Caco-2 (cell line): ENCODE data around the gene HIVEP1. TPM values are rescaled to one million over a fixed set of nuclear protein-coding genes. Genes with fewer than 3 reads are reported as not detected.

Experiments
- Bru-seq: library from RNA; stranded (reverse); fragments of 400-500 nt; gene quantifications from one replicate; lab custom pipeline; 2021; lab: Mats Ljungman, UMichigan
- BruChase-seq, 2 experiments: library from RNA; stranded (reverse); fragments of 400-500 nt; gene quantifications; one replicate each; lab custom pipeline; 2021; lab: Mats Ljungman, UMichigan
- BruUV-seq: library from RNA; stranded (reverse); fragments of 400-500 nt; replicated peaks from 2 replicates; lab custom pipeline; 2021; lab: Mats Ljungman, UMichigan
- CTCF ChIA-PET: fragments of 300-600 bp; sonication (Branson Sonifier 250); formaldehyde crosslinking; loops from one replicate; lab custom pipeline; 2022; ENCODE audit warnings: antibody characterized with exemption; lab: Charles Lee
- POLR2A ChIA-PET: fragments of 300-600 bp; sonication (Branson Sonifier 250); formaldehyde crosslinking; loops from one replicate; lab custom pipeline; 2022; ENCODE audit warnings: antibody characterized with exemption; lab: Charles Lee
- DNase-seq, 2 experiments: peaks; one replicate each; pipeline versions ENCODE4 v3.0.0 to v3.0.0-alpha.2; 2020 to 2022
- H3K27me3 ChIP-seq: replicated peaks from 2 replicates; pipeline ENCODE4 v1.6.0; 2011; ENCODE audit warnings: low read length; ENCODE audit not compliant: control insufficient read depth, insufficient read depth
- H3K36me3 ChIP-seq: 2 replicates; pipeline ENCODE4 v1.5.1; 2011; ENCODE audit warnings: low read length; ENCODE audit not compliant: control insufficient read depth, insufficient read depth
- H3K4me1 ChIP-seq: fragments of 250-450 bp; sonication (Bioruptor Pico); 2 replicates; pipeline ENCODE4 v1.5.1; 2020; ENCODE audit warnings: mild to moderate bottlenecking
- H3K4me3 ChIP-seq: 2 replicates; pipeline ENCODE4 v1.5.1; 2011; ENCODE audit warnings: low read depth, mild to moderate bottlenecking, control low read depth, low read length
- H3K9me3 ChIP-seq: fragments of 250-450 bp; sonication (Bioruptor Pico); 2 replicates; pipeline ENCODE4 v1.5.1; 2020; ENCODE audit warnings: mild to moderate bottlenecking, moderate library complexity
- H3K27ac Mint-ChIP-seq: one replicate; pipeline ENCODE4 v1.8.0; 2022; ENCODE audit warnings: mixed read lengths; ENCODE audit not compliant: unreplicated experiment
- H3K27me3 Mint-ChIP-seq: one replicate; pipeline ENCODE4 v1.8.0; 2022; ENCODE audit warnings: mixed read lengths; ENCODE audit not compliant: insufficient read depth, unreplicated experiment
- H3K36me3 Mint-ChIP-seq: one replicate; pipeline ENCODE4 v1.8.0; 2022; ENCODE audit warnings: mild to moderate bottlenecking, mixed read lengths; ENCODE audit not compliant: insufficient read depth, unreplicated experiment
- H3K4me1 Mint-ChIP-seq: one replicate; pipeline ENCODE4 v1.8.0; 2022; ENCODE audit warnings: low read depth, mixed read lengths; ENCODE audit not compliant: unreplicated experiment
- H3K4me3 Mint-ChIP-seq: one replicate; pipeline ENCODE4 v1.8.0; 2022; ENCODE audit warnings: mild to moderate bottlenecking, moderate library complexity, mixed read lengths; ENCODE audit not compliant: unreplicated experiment
- H3K9me3 Mint-ChIP-seq: one replicate; pipeline ENCODE4 v1.8.0; 2022; ENCODE audit warnings: mixed read lengths; ENCODE audit not compliant: unreplicated experiment
- CTCF ChIP-seq, 2 experiments: fragments of 200-600 bp in 1 of 2; IDR thresholded peaks; 1 replicate in 1 of 2; 2 replicates in 1 of 2; pipeline versions ENCODE4 v1.5.1 to v1.8.0; 2011 to 2022; ENCODE audit warnings: antibody characterized with exemption in 1 of 2, control low read depth in 1 of 2, inconsistent platforms in 1 of 2, low read depth in 1 of 2, low read length in 1 of 2, mild to moderate bottlenecking in 1 of 2, moderate library complexity in 1 of 2; ENCODE audit not compliant: insufficient read depth in 1 of 2, severe bottlenecking in 1 of 2, unreplicated experiment in 1 of 2
- intact Hi-C: fragments of 100-400 bp; cut with micrococcal nuclease; formaldehyde crosslinking; loops from one replicate; pipeline ENCODE4 v1.10.0; 2022; ENCODE audit not compliant: unreplicated experiment
- long read RNA-seq: library from polyadenylated mRNA; stranded (forward); transcript quantifications from one replicate; pipeline ENCODE4 v2.0.0, GENCODE V29; 2022
- total RNA-seq: library from RNA; stranded (reverse); gene quantifications from 2 replicates; pipeline ENCODE4 v1.2.3, GENCODE V29; 2022

Gene HIVEP1
- total RNA-seq (22.8 and 24.9 TPM in 2 replicates), Bru-seq, nascent RNA (percentile 81 among the genes with signal in this experiment), BruChase-seq, experiment 1, labeled RNA remaining after a 2-hour chase (percentile 76 among the genes with signal in this experiment), BruChase-seq, experiment 2, labeled RNA remaining after a 6-hour chase (percentile 65 among the genes with signal in this experiment)
- long read RNA-seq, partial matches to known transcripts, result 3 of 4 reads
- long read RNA-seq, other reads (novel, unspliced or antisense), result 1 of 4 reads

DNA sequence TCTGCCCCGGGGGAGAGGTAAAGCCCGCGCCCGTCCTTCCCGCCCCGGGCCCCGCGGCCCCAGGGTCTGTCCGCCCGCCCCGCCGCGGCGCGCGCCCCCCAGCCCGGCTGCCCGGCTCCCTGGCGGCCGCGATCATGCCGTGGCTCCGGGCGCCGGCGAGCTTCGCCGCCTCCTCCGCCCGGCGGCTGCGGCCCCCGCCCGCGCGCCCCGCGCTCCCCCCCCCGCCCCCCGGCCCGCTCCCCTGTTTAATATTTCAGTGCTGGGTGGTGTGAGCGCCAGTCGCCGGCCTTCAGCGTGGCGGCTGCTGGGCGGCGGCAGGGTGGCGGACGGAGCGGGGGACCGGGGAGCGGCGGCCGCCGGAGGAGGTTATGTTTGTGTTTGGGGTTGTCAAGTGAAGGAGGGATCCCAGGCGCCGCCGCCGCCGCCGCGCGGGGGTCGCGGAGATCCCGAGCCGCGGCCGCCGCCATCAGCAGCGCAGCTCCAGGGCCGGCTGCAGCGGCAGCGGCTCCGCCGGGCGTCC lies at the start of gene HIVEP1:
Gene HIVEP1 (plus strand): TSS at position 275 of the 520 bp plus-strand sequence. CDS start 3,317 bp downstream, outside the sequence.
- ChIA-PET CTCF (interaction anchor here (0.6 kb wide), 2 partner anchors 25 to 356 kb away, joined by 3 read pairs; no protein-coding TSS in a partner anchor), POLR2A (no interaction called here)
- intact Hi-C loops, result loop anchor here (2.0 kb wide), 1 partner anchor 357 kb away; no protein-coding TSS in a partner anchor
- no peaks in the 10 kb centered on the region for H3K27me3 Mint-ChIP-seq
- H3K27ac Mint-ChIP-seq, result peak within 1 kb of the TSS; percentile 95
- H3K4me1 Mint-ChIP-seq, result peaks cover 8% of the 10 kb centered on the region
- no peak for TF ChIP-seq CTCF (IDR thresholded peaks at IDR 0.05; ENCODE audit: insufficient read depth in 1 of 2, low read depth in 1 of 2, low read length in 1 of 2, severe bottlenecking in 1 of 2, unreplicated experiment in 1 of 2)
- no peaks in the 10 kb centered on the region for H3K9me3 Mint-ChIP-seq
- H3K4me3 Mint-ChIP-seq, result peak within 1 kb of the TSS; percentile 96
- H3K4me3 ChIP-seq, result peak within 1 kb of the TSS; percentile 59
- H3K4me1 ChIP-seq, result peaks cover 23% of the 10 kb centered on the region
- H3K36me3 Mint-ChIP-seq, result peaks cover 26% of the 10 kb centered on the region
- peak in 1 of 2 experiments; percentile 55 for DNase-seq
- BruUV-seq, result no TSS peak
- no peaks in the 10 kb centered on the region for H3K36me3 ChIP-seq
- H3K27me3 ChIP-seq, result no peaks in the 10 kb centered on the region
- H3K9me3 ChIP-seq, result no peaks in the 10 kb centered on the region

- Histone ChIP-seq H3K4me3 (no peak overlapping the region), H3K36me3 (no peaks in the 10 kb centered on the region), H3K4me1 (no peaks in the 10 kb centered on the region), H3K9me3 (no peaks in the 10 kb centered on the region), H3K27me3 (no peaks in the 10 kb centered on the region)
- Mint-ChIP-seq H3K27ac (no peak overlapping the region), H3K27me3 (no peaks in the 10 kb centered on the region), H3K36me3 (no peaks in the 10 kb centered on the region), H3K4me3 (no peak overlapping the region), H3K4me1 (no peaks in the 10 kb centered on the region), H3K9me3 (peaks cover 20% of the 10 kb centered on the region)
- no peak for TF ChIP-seq CTCF (IDR thresholded peaks at IDR 0.05; ENCODE audit: insufficient read depth in 1 of 2, low read depth in 1 of 2, low read length in 1 of 2, severe bottlenecking in 1 of 2, unreplicated experiment in 1 of 2)
- DNase-seq, result no peak
- no TSS peak for BruUV-seq
- intact Hi-C loops, result no loop called here
- ChIA-PET CTCF (no interaction called here), POLR2A (no interaction called here)
These were observed 48.2 kb upstream of the HIVEP1 start for GRCh38 chr6:11963756-11964500.

DNA sequence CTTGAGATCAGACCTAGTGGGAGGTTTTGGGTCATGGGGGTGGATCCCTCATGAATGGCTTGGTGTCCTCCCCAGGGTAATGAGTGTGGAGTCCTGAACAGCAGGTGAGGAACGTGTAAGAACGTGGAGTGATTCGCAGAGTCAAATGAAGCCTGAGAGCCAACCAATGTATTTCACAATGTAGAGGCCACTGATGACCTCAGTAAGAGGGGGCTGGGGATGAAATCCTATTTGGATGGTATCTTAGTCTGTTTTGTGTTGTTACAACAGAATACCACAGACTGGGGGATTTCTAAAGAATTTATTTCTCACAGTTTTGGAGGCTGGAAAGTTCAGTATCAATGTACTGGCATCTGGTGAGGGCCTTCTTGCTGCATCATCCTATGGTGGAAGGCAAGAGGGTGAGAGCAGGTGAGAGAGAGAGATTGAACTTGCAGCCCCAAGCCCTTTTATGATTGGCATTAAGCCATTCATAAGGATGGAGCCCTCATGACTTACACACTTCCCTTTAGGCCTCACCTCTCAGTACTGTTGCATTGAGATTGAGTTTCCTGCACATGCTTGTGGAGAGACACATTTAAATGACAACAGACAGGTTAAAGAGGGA lies 47.3 kb upstream of the HIVEP1 start:
- CTCF ChIA-PET, result no interaction called here
- Mint-ChIP-seq H3K27ac (no peak overlapping the region), H3K36me3 (no peaks in the 10 kb centered on the region), H3K9me3 (peaks cover 20% of the 10 kb centered on the region), H3K4me3 (no peak overlapping the region), H3K27me3 (no peaks in the 10 kb centered on the region), H3K4me1 (no peaks in the 10 kb centered on the region)
- no peak for TF ChIP-seq CTCF (IDR thresholded peaks at IDR 0.05; ENCODE audit: insufficient read depth in 1 of 2, low read depth in 1 of 2, low read length in 1 of 2, severe bottlenecking in 1 of 2, unreplicated experiment in 1 of 2)
- no TSS peak for BruUV-seq
- Histone ChIP-seq H3K27me3 (no peaks in the 10 kb centered on the region), H3K4me1 (no peaks in the 10 kb centered on the region), H3K9me3 (no peaks in the 10 kb centered on the region), H3K4me3 (no peak overlapping the region), H3K36me3 (no peaks in the 10 kb centered on the region)
- intact Hi-C loops, result no loop called here
- POLR2A ChIA-PET, result no interaction called here
- DNase-seq, result no peak
